ENCODE data around the gene SLC2A4.

SLC2A4 gene

GRCh38 chr17:7308625-7309433 lies 27.3 kb downstream of the SLC2A4 start:
- Histone ChIP-seq H3K9me3 (ENCODE audit: control insufficient read depth, insufficient read depth, low read depth, low read length) (no peaks in the 10 kb centered on the region), H3K9ac (ENCODE audit: low read length) (peak overlapping the region; percentile 96), H3K4me1 (ENCODE audit: control insufficient read depth, insufficient read depth, low read length) (peaks cover 7% of the 10 kb centered on the region; the same call in 1 of the 2 replicates), H3K27me3 (ENCODE audit: control insufficient read depth, insufficient read depth, low read length) (no peaks in the 10 kb centered on the region), H3K27ac (ENCODE audit: low read depth, low read length) (peak overlapping the region; percentile 97), H3K4me3 (ENCODE audit: low read depth, low read length) (peak overlapping the region; percentile 98), H3K36me3 (ENCODE audit: control insufficient read depth, insufficient read depth, low read length) (peaks cover 51% of the 10 kb centered on the region)

GRCh38 chr17:7309628-7310027 lies 28.1 kb downstream of the SLC2A4 start:
- no peak overlapping the region for H3K27ac ChIP-seq (ENCODE audit: low read depth, low read length)
- peak overlapping the region; percentile 98; the same call in 1 of the 2 replicates for H3K4me3 ChIP-seq (ENCODE audit: low read depth, low read length)
- peaks cover 55% of the 10 kb centered on the region for H3K36me3 ChIP-seq (ENCODE audit: control insufficient read depth, insufficient read depth, low read length)
- H3K9me3 ChIP-seq (ENCODE audit: control insufficient read depth, insufficient read depth, low read depth, low read length) = no peaks in the 10 kb centered on the region
- H3K27me3 ChIP-seq (ENCODE audit: control insufficient read depth, insufficient read depth, low read length) = no peaks in the 10 kb centered on the region
- peaks cover 12% of the 10 kb centered on the region for H3K4me1 ChIP-seq (ENCODE audit: control insufficient read depth, insufficient read depth, low read length)
- H3K9ac ChIP-seq (ENCODE audit: low read length) = no peak overlapping the region

- no peak overlapping the region for H3K9ac ChIP-seq (ENCODE audit: low read length)
- peaks cover 18% of the 10 kb centered on the region for H3K4me1 ChIP-seq (ENCODE audit: control insufficient read depth, insufficient read depth, low read length)
- H3K27me3 ChIP-seq (ENCODE audit: control insufficient read depth, insufficient read depth, low read length) = no peaks in the 10 kb centered on the region
- H3K27ac ChIP-seq (ENCODE audit: low read depth, low read length) = no peak overlapping the region
- no peak overlapping the region for H3K4me3 ChIP-seq (ENCODE audit: low read depth, low read length)
- no peaks in the 10 kb centered on the region for H3K9me3 ChIP-seq (ENCODE audit: control insufficient read depth, insufficient read depth, low read depth, low read length)
- peaks cover 61% of the 10 kb centered on the region for H3K36me3 ChIP-seq (ENCODE audit: control insufficient read depth, insufficient read depth, low read length)
Measured at GRCh38 chr17:7311110-7311705, 29.7 kb downstream of the SLC2A4 start.

- Histone ChIP-seq H3K27ac (ENCODE audit: low read depth, low read length) (no peak overlapping the region), H3K9ac (ENCODE audit: low read length) (no peak overlapping the region)
Measured at GRCh38 chr17:7312432-7313087, 31.0 kb downstream of the SLC2A4 start.

GRCh38 chr17:7313088-7313889 lies 31.8 kb downstream of the SLC2A4 start:
- H3K27me3 ChIP-seq (ENCODE audit: control insufficient read depth, insufficient read depth, low read length) = no peaks in the 10 kb centered on the region
- no peaks in the 10 kb centered on the region for H3K9me3 ChIP-seq (ENCODE audit: control insufficient read depth, insufficient read depth, low read depth, low read length)
- H3K4me3 ChIP-seq (ENCODE audit: low read depth, low read length) = peak overlapping the region; percentile 90
- no peak overlapping the region for H3K27ac ChIP-seq (ENCODE audit: low read depth, low read length)
- peaks cover 18% of the 10 kb centered on the region for H3K4me1 ChIP-seq (ENCODE audit: control insufficient read depth, insufficient read depth, low read length)
- peak overlapping the region; percentile 84 for H3K9ac ChIP-seq (ENCODE audit: low read length)
- H3K36me3 ChIP-seq (ENCODE audit: control insufficient read depth, insufficient read depth, low read length) = peaks cover 79% of the 10 kb centered on the region

More at GRCh38 chr17:7312432-7313087, 31.0 kb downstream of the SLC2A4 start:
- Histone ChIP-seq H3K27me3 (ENCODE audit: control insufficient read depth, insufficient read depth, low read length) (no peaks in the 10 kb centered on the region), H3K4me1 (ENCODE audit: control insufficient read depth, insufficient read depth, low read length) (peaks cover 18% of the 10 kb centered on the region), H3K4me3 (ENCODE audit: low read depth, low read length) (no peak overlapping the region), H3K9me3 (ENCODE audit: control insufficient read depth, insufficient read depth, low read depth, low read length) (no peaks in the 10 kb centered on the region), H3K36me3 (ENCODE audit: control insufficient read depth, insufficient read depth, low read length) (peaks cover 72% of the 10 kb centered on the region)

GRCh38 chr17:7313890-7314718 lies 32.6 kb downstream of the SLC2A4 start:
- Histone ChIP-seq H3K36me3 (ENCODE audit: control insufficient read depth, insufficient read depth, low read length) (peaks cover 82% of the 10 kb centered on the region), H3K9ac (ENCODE audit: low read length) (peak overlapping the region; percentile 84), H3K9me3 (ENCODE audit: control insufficient read depth, insufficient read depth, low read depth, low read length) (no peaks in the 10 kb centered on the region), H3K27me3 (ENCODE audit: control insufficient read depth, insufficient read depth, low read length) (no peaks in the 10 kb centered on the region), H3K4me3 (ENCODE audit: low read depth, low read length) (peak overlapping the region; percentile 90), H3K27ac (ENCODE audit: low read depth, low read length) (0 out of 2 replicates have a peak overlapping the region, but pooled peaks have one; percentile 59), H3K4me1 (ENCODE audit: control insufficient read depth, insufficient read depth, low read length) (peaks cover 17% of the 10 kb centered on the region)

GRCh38 chr17:7314719-7315569 lies 33.4 kb downstream of the SLC2A4 start, which contains the start of gene GPS2:
GPS2 (minus strand) TSS chr17:7315360; CDS start chr17:7315052, 308 bp downstream.
- peaks cover 74% of the 10 kb centered on the region for H3K36me3 ChIP-seq (ENCODE audit: control insufficient read depth, insufficient read depth, low read length)

GRCh38 chr17:7315570-7316235 lies 34.2 kb downstream of the SLC2A4 start:
- Histone ChIP-seq H3K9me3 (ENCODE audit: control insufficient read depth, insufficient read depth, low read depth, low read length) (no peaks in the 10 kb centered on the region), H3K27me3 (ENCODE audit: control insufficient read depth, insufficient read depth, low read length) (no peaks in the 10 kb centered on the region), H3K4me3 (ENCODE audit: low read depth, low read length) (peak overlapping the region; percentile 90), H3K27ac (ENCODE audit: low read depth, low read length) (peak overlapping the region; percentile 94), H3K36me3 (ENCODE audit: control insufficient read depth, insufficient read depth, low read length) (peaks cover 72% of the 10 kb centered on the region), H3K4me1 (ENCODE audit: control insufficient read depth, insufficient read depth, low read length) (peaks cover 14% of the 10 kb centered on the region), H3K9ac (ENCODE audit: low read length) (peak overlapping the region; percentile 84)

More at GRCh38 chr17:7314719-7315569, 33.4 kb downstream of the SLC2A4 start, which contains the start of gene GPS2:
- peak within 1 kb of the TSS; percentile 90 for H3K4me3 ChIP-seq (ENCODE audit: low read depth, low read length)
- no peaks in the 10 kb centered on the region for H3K27me3 ChIP-seq (ENCODE audit: control insufficient read depth, insufficient read depth, low read length)
- H3K4me1 ChIP-seq (ENCODE audit: control insufficient read depth, insufficient read depth, low read length) = peaks cover 14% of the 10 kb centered on the region
- H3K27ac ChIP-seq (ENCODE audit: low read depth, low read length) = peak within 1 kb of the TSS; percentile 94
- H3K9me3 ChIP-seq (ENCODE audit: control insufficient read depth, insufficient read depth, low read depth, low read length) = no peaks in the 10 kb centered on the region
- peak within 1 kb of the TSS; percentile 84 for H3K9ac ChIP-seq (ENCODE audit: low read length)

GRCh38 chr17:7317161-7317803 lies 35.8 kb downstream of the SLC2A4 start:
- no peaks in the 10 kb centered on the region for H3K27me3 ChIP-seq (ENCODE audit: control insufficient read depth, insufficient read depth, low read length)
- no peak overlapping the region for H3K27ac ChIP-seq (ENCODE audit: low read depth, low read length)
- no peaks in the 10 kb centered on the region for H3K9me3 ChIP-seq (ENCODE audit: control insufficient read depth, insufficient read depth, low read depth, low read length)
- peaks cover 14% of the 10 kb centered on the region for H3K4me1 ChIP-seq (ENCODE audit: control insufficient read depth, insufficient read depth, low read length)
- no peak overlapping the region for H3K9ac ChIP-seq (ENCODE audit: low read length)
- H3K4me3 ChIP-seq (ENCODE audit: low read depth, low read length) = no peak overlapping the region
- H3K36me3 ChIP-seq (ENCODE audit: control insufficient read depth, insufficient read depth, low read length) = peaks cover 73% of the 10 kb centered on the region

All from HUES6 (cell line).